NCI-H2029 (cell line): ENCODE measurements around the gene TMEM79.
"Not testable (repeated sequence)": the region's sequence is repeated elsewhere in the genome, so short reads cannot be mapped to it uniquely, and the experiment has no call there.

ENCODE experiments used
- DNase-seq: peaks from one replicate; lab custom pipeline; 2025; lab: John Stamatoyannopoulos, UW

Gene TMEM79

GRCh38 chr1:156308078-156308477 lies 24.0 kb downstream of the TMEM79 start:
- no peak for DNase-seq

- DNase-seq: no peak
Observed at GRCh38 chr1:156310962-156311361, 26.8 kb downstream of the TMEM79 start.

GRCh38 chr1:156316909-156317308 lies 32.8 kb downstream of the TMEM79 start:
- no peak for DNase-seq

DNA sequence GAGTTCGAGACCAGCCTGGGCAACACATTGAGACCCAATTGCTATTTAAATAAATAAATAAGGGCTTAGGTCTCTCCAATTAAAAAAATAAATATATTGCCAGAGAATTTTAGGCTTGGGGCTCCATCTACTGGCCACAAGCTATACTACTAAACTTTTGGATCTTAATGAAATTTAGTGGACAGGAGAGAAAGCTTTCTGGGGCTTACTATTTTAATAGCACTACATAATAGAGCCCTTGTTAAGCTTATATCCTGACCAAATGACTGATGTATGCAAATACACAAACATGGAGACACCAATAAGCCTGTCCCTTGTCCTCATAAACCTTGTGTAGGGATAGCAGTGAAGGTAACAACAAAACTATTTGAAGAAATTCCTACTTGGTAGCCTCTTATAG lies 35.5 kb downstream of the TMEM79 start:
- no peak for DNase-seq

DNA sequence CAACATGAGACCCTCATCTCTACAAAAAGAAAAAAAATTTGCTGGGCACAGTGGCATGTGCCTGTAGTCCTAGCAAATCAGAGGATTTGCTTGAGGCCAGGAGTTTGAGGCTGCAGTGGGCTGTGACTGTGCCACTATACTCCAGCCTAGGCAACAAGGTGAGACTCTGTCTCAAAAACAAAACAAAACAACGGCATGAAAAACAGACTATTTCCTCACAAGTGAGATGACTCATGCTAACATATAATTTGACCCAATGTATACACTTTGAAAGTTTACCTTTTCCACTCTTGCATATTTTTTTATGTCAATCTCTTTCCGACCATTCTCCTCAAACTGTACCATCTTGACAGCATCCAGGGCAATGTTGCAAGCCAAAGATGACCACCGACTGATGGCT lies 36.4 kb downstream of the TMEM79 start:
- no peak for DNase-seq

- DNase-seq: not testable (repeated sequence)
Observed at GRCh38 chr1:156323179-156323578, 39.1 kb downstream of the TMEM79 start.

GRCh38 chr1:156336242-156336641 lies 52.1 kb downstream of the TMEM79 start:
- DNase-seq: no peak

- DNase-seq: no peak
Observed at GRCh38 chr1:156337052-156337887, 53.1 kb downstream of the TMEM79 start.

- DNase-seq: no peak
Observed at GRCh38 chr1:156337888-156338179, 53.7 kb downstream of the TMEM79 start.

DNA sequence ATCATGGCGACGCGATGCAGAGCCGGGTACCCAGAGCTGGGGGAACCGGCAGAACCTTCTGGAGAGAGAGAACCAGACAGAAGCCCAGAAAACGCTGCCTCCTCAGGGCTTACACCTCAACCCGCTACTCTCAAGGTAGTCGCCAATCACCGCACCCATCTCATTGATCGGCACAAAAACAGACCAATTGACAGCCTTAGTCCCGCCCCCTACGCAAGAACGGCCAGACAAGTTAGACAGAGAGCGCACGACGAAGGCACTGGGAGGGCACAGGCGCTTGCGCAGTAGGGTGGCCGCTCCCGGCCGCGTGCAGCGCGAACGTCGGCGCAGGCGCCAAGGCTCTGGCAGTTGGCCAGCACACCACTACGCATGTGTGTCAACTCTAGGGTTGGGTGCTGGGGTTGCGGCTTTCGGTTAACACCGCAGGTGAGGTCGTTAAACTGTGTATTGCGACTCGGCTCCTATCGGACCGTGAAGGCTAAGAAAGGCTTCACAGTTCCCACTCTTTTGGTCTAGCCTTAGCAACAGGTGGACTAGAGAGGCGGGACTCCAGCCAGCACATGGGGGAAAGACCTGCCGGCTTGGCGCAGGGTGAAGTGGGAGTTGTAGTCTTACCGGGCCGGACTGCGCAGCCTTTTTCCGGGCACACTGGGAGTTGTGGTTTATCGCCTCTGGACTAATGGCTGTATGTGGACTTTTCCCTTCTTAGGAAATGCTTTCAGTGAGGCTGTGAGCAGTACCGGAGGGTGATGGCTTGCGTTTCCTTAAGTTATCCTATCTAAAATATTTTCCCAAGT lies 54.3 kb downstream of the TMEM79 start, which contains the start of the genes CCT3 and TSACC:
Gene CCT3 (minus strand): TSS at position 113 of the 797 bp plus-strand sequence. CDS start 108 bp downstream, at position 5.
Gene TSACC (plus strand): TSS at position 347 of the 797 bp plus-strand sequence. CDS start 1,232 bp downstream, outside the sequence.
- peak; percentile 98 for DNase-seq
